GM23338 (cell line): ENCODE results near the gene PIGR. TPM values are rescaled to one million over a fixed set of nuclear protein-coding genes. Genes with fewer than 3 reads are reported as not detected.

Source experiments
- ATAC-seq: fragments of 200-7000 bp; cut with Tn5 transposase; 3 replicates; pipeline ENCODE4 v1.9.1; 2020
- DNase-seq: peaks from one replicate; pipeline ENCODE4 v3.0.0-alpha.2; 2015; ENCODE audit warnings: low spot score
- H2AFZ ChIP-seq: fragments of 200-600 bp; sonication (generic); 2 replicates; pipeline ENCODE4 v1.8.0; 2016; ENCODE audit warnings: antibody characterized with exemption, mild to moderate bottlenecking, moderate library complexity
- H3F3A ChIP-seq: fragments of 200-600 bp; sonication (generic); replicated peaks from 2 replicates; pipeline ENCODE4 v1.8.0; 2017; ENCODE audit warnings: antibody characterized with exemption, mixed run types, low read depth
- H3K27ac ChIP-seq: fragments of 200-600 bp; sonication (generic); 2 replicates; pipeline ENCODE4 v1.6.1; 2016; ENCODE audit warnings: low read depth
- H3K27me3 ChIP-seq: fragments of 200-600 bp; sonication (generic); 2 replicates; pipeline ENCODE4 v1.8.0; 2016; ENCODE audit warnings: mild to moderate bottlenecking, mixed run types, moderate library complexity; ENCODE audit not compliant: insufficient read depth
- H3K36me3 ChIP-seq: fragments of 200-600 bp; sonication (generic); 2 replicates; pipeline ENCODE4 v1.8.0; 2016; ENCODE audit warnings: mild to moderate bottlenecking; ENCODE audit not compliant: insufficient read depth
- H3K4me1 ChIP-seq: fragments of 200-600 bp; sonication (generic); 2 replicates; pipeline ENCODE4 v1.8.0; 2016; ENCODE audit warnings: mild to moderate bottlenecking, moderate library complexity; ENCODE audit not compliant: insufficient read depth
- H3K4me2 ChIP-seq: fragments of 200-600 bp; sonication (generic); 2 replicates; pipeline ENCODE4 v1.7.1; 2017; ENCODE audit warnings: mixed run types
- H3K4me3 ChIP-seq: fragments of 200-600 bp; sonication (generic); 2 replicates; pipeline ENCODE4 v1.6.1; 2016; ENCODE audit warnings: mixed run types
- H3K79me2 ChIP-seq: fragments of 200-600 bp; sonication (generic); replicated peaks from 2 replicates; pipeline ENCODE4 v1.8.0; 2017; ENCODE audit warnings: mild to moderate bottlenecking; ENCODE audit not compliant: insufficient read depth
- H3K9me2 ChIP-seq: fragments of 200-600 bp; sonication (generic); 2 replicates; pipeline ENCODE4 v1.8.0; 2017; ENCODE audit not compliant: insufficient read depth
- H4K20me1 ChIP-seq: fragments of 200-600 bp; sonication (generic); replicated peaks from 2 replicates; pipeline ENCODE4 v1.8.0; 2017; ENCODE audit warnings: mild to moderate bottlenecking; ENCODE audit not compliant: insufficient read depth
- H3K27ac Mint-ChIP-seq: 2 replicates; pipeline ENCODE4 v1.8.0; 2020; ENCODE audit warnings: inconsistent platforms, mild to moderate bottlenecking, moderate library complexity, mixed read lengths
- H3K27me3 Mint-ChIP-seq: 3 replicates; pipeline ENCODE4 v1.8.0; 2022; ENCODE audit warnings: low read depth, mild to moderate bottlenecking, moderate library complexity, mixed read lengths, inconsistent platforms; ENCODE audit not compliant: insufficient read depth, poor library complexity
- H3K36me3 Mint-ChIP-seq: 3 replicates; pipeline ENCODE4 v1.8.0; 2021; ENCODE audit warnings: low read depth, mild to moderate bottlenecking, inconsistent platforms, moderate library complexity, mixed read lengths
- H3K4me1 Mint-ChIP-seq: 3 replicates; pipeline ENCODE4 v1.8.0; 2020; ENCODE audit warnings: mild to moderate bottlenecking, inconsistent platforms, mixed read lengths
- H3K4me3 Mint-ChIP-seq: 3 replicates; pipeline ENCODE4 v1.8.0; 2021; ENCODE audit warnings: moderate library complexity, mild to moderate bottlenecking, inconsistent platforms, mixed read lengths
- H3K9me3 Mint-ChIP-seq: 3 replicates; pipeline ENCODE4 v1.8.0; 2020; ENCODE audit warnings: moderate library complexity, mild to moderate bottlenecking, inconsistent platforms, mixed read lengths
- CREB1 ChIP-seq: fragments of 250-450 bp; sonication (Bioruptor Pico); IDR thresholded peaks from 2 replicates; pipeline ENCODE4 v1.5.0; 2020; ENCODE audit warnings: low read depth, mild to moderate bottlenecking, moderate library complexity
- CTCF ChIP-seq, 2 experiments: fragments of 200-600 bp in 1 of 2; sonication (generic) in 1 of 2; conservative IDR thresholded peaks; 2 replicates each; pipeline versions ENCODE4 v1.5.1 to v1.6.1; 2016 to 2017; ENCODE audit warnings: antibody characterized with exemption in 2 of 2, low read depth in 2 of 2, mild to moderate bottlenecking in 2 of 2, moderate library complexity in 1 of 2
- ETS1 ChIP-seq: IDR thresholded peaks from 2 replicates; pipeline ENCODE4 v1.6.1; 2016; ENCODE audit warnings: antibody characterized with exemption
- EZH2 ChIP-seq: fragments of 200-600 bp; sonication (generic); IDR thresholded peaks from one replicate; pipeline ENCODE4 v1.8.0; 2017; ENCODE audit warnings: antibody characterized with exemption, mild to moderate bottlenecking, low read depth; ENCODE audit not compliant: unreplicated experiment
- EZH2phosphoT487 ChIP-seq: fragments of 200-600 bp; sonication (generic); IDR thresholded peaks from one replicate; pipeline ENCODE4 v1.8.1; 2018; ENCODE audit warnings: antibody characterized with exemption; ENCODE audit not compliant: unreplicated experiment
- JUNB ChIP-seq: IDR thresholded peaks from one replicate; pipeline ENCODE4 v1.6.1; 2016; ENCODE audit warnings: antibody characterized with exemption; ENCODE audit not compliant: unreplicated experiment
- NANOG ChIP-seq: IDR thresholded peaks from 2 replicates; pipeline ENCODE4 v1.6.1; 2016; ENCODE audit warnings: antibody characterized with exemption, borderline replicate concordance
- POLR2AphosphoS5 ChIP-seq: IDR thresholded peaks from 2 replicates; pipeline ENCODE4 v1.6.1; 2016; ENCODE audit warnings: antibody characterized with exemption, low read depth
- STAT1 ChIP-seq: IDR thresholded peaks from one replicate; pipeline ENCODE4 v1.6.1; 2016; ENCODE audit warnings: antibody characterized with exemption; ENCODE audit not compliant: unreplicated experiment
- ZNF114 ChIP-seq: fragments of 250-450 bp; sonication (Bioruptor Pico); IDR thresholded peaks from 2 replicates; pipeline ENCODE4 v1.5.0; 2020; ENCODE audit warnings: mild to moderate bottlenecking, moderate library complexity
- ZNF331 ChIP-seq: fragments of 250-450 bp; sonication (Bioruptor Pico); IDR thresholded peaks from 2 replicates; pipeline ENCODE4 v1.5.0; 2020; ENCODE audit warnings: low read depth, mild to moderate bottlenecking, moderate library complexity
- polyA plus RNA-seq: library from polyadenylated mRNA; unstranded; fragments of >200 nt; fragmentation: Nextera tagmentation; extraction: Ambion mirVana; gene quantifications from 2 replicates; pipeline ENCODE4 v1.2.1, GENCODE V29; 2016
- total RNA-seq: library from RNA; depleted of rRNA; stranded (reverse); fragments of >200 nt; shearing (Covaris generic); gene quantifications from 2 replicates; pipeline ENCODE4 v1.2.3, GENCODE V29; 2014
- TF ChIP-seq, protein P1 (sequence below): fragments of 250-450 bp; sonication (Bioruptor Pico); IDR thresholded peaks from 2 replicates; pipeline ENCODE4 v1.5.0; 2020; ENCODE audit warnings: mild to moderate bottlenecking, moderate library complexity
- TF ChIP-seq, protein P2 (sequence below): IDR thresholded peaks from one replicate; pipeline ENCODE4 v1.6.1; 2018; ENCODE audit warnings: antibody characterized with exemption; ENCODE audit not compliant: unreplicated experiment

PIGR gene
- total and polyA plus RNA-seq, 2 experiments from 2014 or later = not detected

GRCh38 chr1:206883876-206884275 lies 62.4 kb downstream of the PIGR start:
- H3K27ac ChIP-seq = no peak overlapping the region
- no peak for TF ChIP-seq NANOG
- no peak for TF ChIP-seq ZNF331 (CRISPR knock-in tag)
- no peak for TF ChIP-seq CTCF (conservative IDR thresholded peaks at IDR 0.05; ENCODE audit: low read depth in 2 of 2)
- TF ChIP-seq JUNB = no peak
- TF ChIP-seq CREB1 (CRISPR knock-in tag) = no peak
- TF ChIP-seq POLR2AphosphoS5 = no peak
- TF ChIP-seq ZNF114 (CRISPR knock-in tag) = no peak
- TF ChIP-seq EZH2phosphoT487 = no peak
- TF ChIP-seq, protein P1, sequence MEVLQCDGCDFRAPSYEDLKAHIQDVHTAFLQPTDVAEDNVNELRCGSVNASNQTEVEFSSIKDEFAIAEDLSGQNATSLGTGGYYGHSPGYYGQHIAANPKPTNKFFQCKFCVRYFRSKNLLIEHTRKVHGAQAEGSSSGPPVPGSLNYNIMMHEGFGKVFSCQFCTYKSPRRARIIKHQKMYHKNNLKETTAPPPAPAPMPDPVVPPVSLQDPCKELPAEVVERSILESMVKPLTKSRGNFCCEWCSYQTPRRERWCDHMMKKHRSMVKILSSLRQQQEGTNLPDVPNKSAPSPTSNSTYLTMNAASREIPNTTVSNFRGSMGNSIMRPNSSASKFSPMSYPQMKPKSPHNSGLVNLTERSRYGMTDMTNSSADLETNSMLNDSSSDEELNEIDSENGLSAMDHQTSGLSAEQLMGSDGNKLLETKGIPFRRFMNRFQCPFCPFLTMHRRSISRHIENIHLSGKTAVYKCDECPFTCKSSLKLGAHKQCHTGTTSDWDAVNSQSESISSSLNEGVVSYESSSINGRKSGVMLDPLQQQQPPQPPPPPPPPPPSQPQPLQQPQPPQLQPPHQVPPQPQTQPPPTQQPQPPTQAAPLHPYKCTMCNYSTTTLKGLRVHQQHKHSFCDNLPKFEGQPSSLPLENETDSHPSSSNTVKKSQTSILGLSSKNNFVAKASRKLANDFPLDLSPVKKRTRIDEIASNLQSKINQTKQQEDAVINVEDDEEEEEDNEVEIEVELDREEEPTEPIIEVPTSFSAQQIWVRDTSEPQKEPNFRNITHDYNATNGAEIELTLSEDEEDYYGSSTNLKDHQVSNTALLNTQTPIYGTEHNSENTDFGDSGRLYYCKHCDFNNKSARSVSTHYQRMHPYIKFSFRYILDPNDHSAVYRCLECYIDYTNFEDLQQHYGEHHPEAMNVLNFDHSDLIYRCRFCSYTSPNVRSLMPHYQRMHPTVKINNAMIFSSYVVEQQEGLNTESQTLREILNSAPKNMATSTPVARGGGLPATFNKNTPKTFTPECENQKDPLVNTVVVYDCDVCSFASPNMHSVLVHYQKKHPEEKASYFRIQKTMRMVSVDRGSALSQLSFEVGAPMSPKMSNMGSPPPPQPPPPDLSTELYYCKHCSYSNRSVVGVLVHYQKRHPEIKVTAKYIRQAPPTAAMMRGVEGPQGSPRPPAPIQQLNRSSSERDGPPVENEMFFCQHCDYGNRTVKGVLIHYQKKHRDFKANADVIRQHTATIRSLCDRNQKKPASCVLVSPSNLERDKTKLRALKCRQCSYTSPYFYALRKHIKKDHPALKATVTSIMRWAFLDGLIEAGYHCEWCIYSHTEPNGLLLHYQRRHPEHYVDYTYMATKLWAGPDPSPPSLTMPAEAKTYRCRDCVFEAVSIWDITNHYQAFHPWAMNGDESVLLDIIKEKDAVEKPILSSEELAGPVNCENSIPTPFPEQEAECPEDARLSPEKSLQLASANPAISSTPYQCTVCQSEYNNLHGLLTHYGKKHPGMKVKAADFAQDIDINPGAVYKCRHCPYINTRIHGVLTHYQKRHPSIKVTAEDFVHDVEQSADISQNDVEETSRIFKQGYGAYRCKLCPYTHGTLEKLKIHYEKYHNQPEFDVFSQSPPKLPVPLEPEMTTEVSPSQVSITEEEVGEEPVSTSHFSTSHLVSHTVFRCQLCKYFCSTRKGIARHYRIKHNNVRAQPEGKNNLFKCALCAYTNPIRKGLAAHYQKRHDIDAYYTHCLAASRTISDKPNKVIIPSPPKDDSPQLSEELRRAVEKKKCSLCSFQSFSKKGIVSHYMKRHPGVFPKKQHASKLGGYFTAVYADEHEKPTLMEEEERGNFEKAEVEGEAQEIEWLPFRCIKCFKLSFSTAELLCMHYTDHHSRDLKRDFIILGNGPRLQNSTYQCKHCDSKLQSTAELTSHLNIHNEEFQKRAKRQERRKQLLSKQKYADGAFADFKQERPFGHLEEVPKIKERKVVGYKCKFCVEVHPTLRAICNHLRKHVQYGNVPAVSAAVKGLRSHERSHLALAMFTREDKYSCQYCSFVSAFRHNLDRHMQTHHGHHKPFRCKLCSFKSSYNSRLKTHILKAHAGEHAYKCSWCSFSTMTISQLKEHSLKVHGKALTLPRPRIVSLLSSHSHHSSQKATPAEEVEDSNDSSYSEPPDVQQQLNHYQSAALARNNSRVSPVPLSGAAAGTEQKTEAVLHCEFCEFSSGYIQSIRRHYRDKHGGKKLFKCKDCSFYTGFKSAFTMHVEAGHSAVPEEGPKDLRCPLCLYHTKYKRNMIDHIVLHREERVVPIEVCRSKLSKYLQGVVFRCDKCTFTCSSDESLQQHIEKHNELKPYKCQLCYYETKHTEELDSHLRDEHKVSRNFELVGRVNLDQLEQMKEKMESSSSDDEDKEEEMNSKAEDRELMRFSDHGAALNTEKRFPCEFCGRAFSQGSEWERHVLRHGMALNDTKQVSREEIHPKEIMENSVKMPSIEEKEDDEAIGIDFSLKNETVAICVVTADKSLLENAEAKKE (CRISPR knock-in tag) = no peak
- TF ChIP-seq, protein P2, sequence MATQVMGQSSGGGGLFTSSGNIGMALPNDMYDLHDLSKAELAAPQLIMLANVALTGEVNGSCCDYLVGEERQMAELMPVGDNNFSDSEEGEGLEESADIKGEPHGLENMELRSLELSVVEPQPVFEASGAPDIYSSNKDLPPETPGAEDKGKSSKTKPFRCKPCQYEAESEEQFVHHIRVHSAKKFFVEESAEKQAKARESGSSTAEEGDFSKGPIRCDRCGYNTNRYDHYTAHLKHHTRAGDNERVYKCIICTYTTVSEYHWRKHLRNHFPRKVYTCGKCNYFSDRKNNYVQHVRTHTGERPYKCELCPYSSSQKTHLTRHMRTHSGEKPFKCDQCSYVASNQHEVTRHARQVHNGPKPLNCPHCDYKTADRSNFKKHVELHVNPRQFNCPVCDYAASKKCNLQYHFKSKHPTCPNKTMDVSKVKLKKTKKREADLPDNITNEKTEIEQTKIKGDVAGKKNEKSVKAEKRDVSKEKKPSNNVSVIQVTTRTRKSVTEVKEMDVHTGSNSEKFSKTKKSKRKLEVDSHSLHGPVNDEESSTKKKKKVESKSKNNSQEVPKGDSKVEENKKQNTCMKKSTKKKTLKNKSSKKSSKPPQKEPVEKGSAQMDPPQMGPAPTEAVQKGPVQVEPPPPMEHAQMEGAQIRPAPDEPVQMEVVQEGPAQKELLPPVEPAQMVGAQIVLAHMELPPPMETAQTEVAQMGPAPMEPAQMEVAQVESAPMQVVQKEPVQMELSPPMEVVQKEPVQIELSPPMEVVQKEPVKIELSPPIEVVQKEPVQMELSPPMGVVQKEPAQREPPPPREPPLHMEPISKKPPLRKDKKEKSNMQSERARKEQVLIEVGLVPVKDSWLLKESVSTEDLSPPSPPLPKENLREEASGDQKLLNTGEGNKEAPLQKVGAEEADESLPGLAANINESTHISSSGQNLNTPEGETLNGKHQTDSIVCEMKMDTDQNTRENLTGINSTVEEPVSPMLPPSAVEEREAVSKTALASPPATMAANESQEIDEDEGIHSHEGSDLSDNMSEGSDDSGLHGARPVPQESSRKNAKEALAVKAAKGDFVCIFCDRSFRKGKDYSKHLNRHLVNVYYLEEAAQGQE = no peak
- no peak for TF ChIP-seq EZH2
- no peak for TF ChIP-seq ETS1
- no peak for TF ChIP-seq STAT1
- H3K4me3 ChIP-seq = no peak overlapping the region
- no peaks in the 10 kb centered on the region for H3K27me3 ChIP-seq
- H4K20me1 ChIP-seq = no peaks in the 10 kb centered on the region
- no peak overlapping the region for H3K4me3 Mint-ChIP-seq
- H3K4me1 Mint-ChIP-seq = no peaks in the 10 kb centered on the region
- no peaks in the 10 kb centered on the region for H3F3A ChIP-seq
- no peak overlapping the region for H3K27ac Mint-ChIP-seq
- DNase-seq (no peak), ATAC-seq (no peak)
- H3K4me1 ChIP-seq = no peaks in the 10 kb centered on the region
- H3K4me2 ChIP-seq = no peak overlapping the region
- H3K36me3 ChIP-seq = 0 out of 2 replicates have a peak, but pooled peaks cover under 1% of the 10 kb centered on the region
- no peaks in the 10 kb centered on the region for H3K27me3 Mint-ChIP-seq
- no peaks in the 10 kb centered on the region for H3K36me3 Mint-ChIP-seq
- H3K79me2 ChIP-seq = no peaks in the 10 kb centered on the region
- no peak overlapping the region for H2AFZ ChIP-seq
- peaks cover 9% of the 10 kb centered on the region; the same call in 2 of the 3 replicates for H3K9me3 Mint-ChIP-seq
- no peaks in the 10 kb centered on the region for H3K9me2 ChIP-seq
